ENCODE results near the gene PAGE2B.
"Not testable (repeated sequence)": the region's sequence is repeated elsewhere in the genome, so short reads cannot be mapped to it uniquely, and the experiment has no call there.

PAGE2B gene

GRCh38 chrX:55107911-55108310, 33.1 kb downstream of the PAGE2B start:
- WGBS (ENCODE audit: insufficient coverage, insufficient read length) = no CpG with 5 or more reads among the region's 2 CpGs
- H3K4me3 ChIP-seq (ENCODE audit: low read length) = no peak overlapping the region
- no peaks in the 10 kb centered on the region for H3K36me3 ChIP-seq (ENCODE audit: control insufficient read depth, insufficient read depth, low read length)
- DNase-seq (ENCODE audit: low read depth, low spot score) = no peak
- H3K9me3 ChIP-seq (ENCODE audit: control insufficient read depth, insufficient read depth, low read length) = no peaks in the 10 kb centered on the region
- no peak overlapping the region for H3K27ac ChIP-seq (ENCODE audit: low read length)
- no peaks in the 10 kb centered on the region for H3K27me3 ChIP-seq (ENCODE audit: control insufficient read depth, insufficient read depth, low read length)
- no peaks in the 10 kb centered on the region for H3K4me1 ChIP-seq (ENCODE audit: control insufficient read depth, insufficient read depth, low read length)

- Histone ChIP-seq H3K27ac (ENCODE audit: low read length) (no peak overlapping the region), H3K4me1 (ENCODE audit: control insufficient read depth, insufficient read depth, low read length) (no peaks in the 10 kb centered on the region), H3K36me3 (ENCODE audit: control insufficient read depth, insufficient read depth, low read length) (no peaks in the 10 kb centered on the region), H3K4me3 (ENCODE audit: low read length) (no peak overlapping the region), H3K27me3 (ENCODE audit: control insufficient read depth, insufficient read depth, low read length) (no peaks in the 10 kb centered on the region), H3K9me3 (ENCODE audit: control insufficient read depth, insufficient read depth, low read length) (no peaks in the 10 kb centered on the region)
- no peak for DNase-seq (ENCODE audit: low read depth, low spot score)
- no CpG with 5 or more reads among the region's 7 CpGs for WGBS (ENCODE audit: insufficient coverage, insufficient read length)
Measured at GRCh38 chrX:55109306-55109705, 34.5 kb downstream of the PAGE2B start.

GRCh38 chrX:55111578-55112254, 36.9 kb downstream of the PAGE2B start:
- WGBS (ENCODE audit: insufficient coverage, insufficient read length) = no CpG with 5 or more reads among the region's 8 CpGs
- Histone ChIP-seq H3K4me3 (ENCODE audit: low read length) (no peak overlapping the region), H3K9me3 (ENCODE audit: control insufficient read depth, insufficient read depth, low read length) (no peaks in the 10 kb centered on the region), H3K27ac (ENCODE audit: low read length) (no peak overlapping the region), H3K36me3 (ENCODE audit: control insufficient read depth, insufficient read depth, low read length) (no peaks in the 10 kb centered on the region), H3K27me3 (ENCODE audit: control insufficient read depth, insufficient read depth, low read length) (no peaks in the 10 kb centered on the region), H3K4me1 (ENCODE audit: control insufficient read depth, insufficient read depth, low read length) (no peaks in the 10 kb centered on the region)
- no peak for DNase-seq (ENCODE audit: low read depth, low spot score)

DNA sequence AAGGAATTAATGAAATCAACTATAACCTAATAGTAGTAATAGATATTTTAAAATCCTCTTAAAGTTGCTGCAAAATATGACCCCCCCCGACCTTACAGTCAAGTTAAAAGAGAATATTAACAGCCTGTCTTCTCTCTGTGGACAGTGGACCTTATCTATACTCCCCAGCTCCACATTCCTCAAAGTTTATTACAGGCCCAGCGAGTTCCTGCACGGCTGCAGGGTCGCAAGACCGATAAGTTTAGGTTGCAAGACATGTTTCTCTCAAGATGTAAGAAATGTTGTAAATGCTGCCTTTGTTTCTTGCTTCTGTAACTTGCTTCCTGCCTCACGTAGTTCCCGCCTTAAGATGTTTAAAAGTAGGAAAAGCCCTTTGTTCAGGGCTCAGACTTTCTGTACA, 41.8 kb downstream of the PAGE2B start:
- not testable (repeated sequence) for H3K4me3 ChIP-seq (ENCODE audit: low read length); H3K27me3 ChIP-seq (ENCODE audit: control insufficient read depth, insufficient read depth, low read length); DNase-seq (ENCODE audit: low read depth, low spot score); H3K4me1 ChIP-seq (ENCODE audit: control insufficient read depth, insufficient read depth, low read length); H3K27ac ChIP-seq (ENCODE audit: low read length); H3K36me3 ChIP-seq (ENCODE audit: control insufficient read depth, insufficient read depth, low read length); H3K9me3 ChIP-seq (ENCODE audit: control insufficient read depth, insufficient read depth, low read length)
- no CpG with 5 or more reads among the region's 7 CpGs for WGBS (ENCODE audit: insufficient coverage, insufficient read length)

GRCh38 chrX:55118574-55118973, 43.7 kb downstream of the PAGE2B start:
- no peak overlapping the region for H3K27ac ChIP-seq (ENCODE audit: low read length)
- no peaks in the 10 kb centered on the region for H3K4me1 ChIP-seq (ENCODE audit: control insufficient read depth, insufficient read depth, low read length)
- H3K27me3 ChIP-seq (ENCODE audit: control insufficient read depth, insufficient read depth, low read length) = no peaks in the 10 kb centered on the region
- H3K9me3 ChIP-seq (ENCODE audit: control insufficient read depth, insufficient read depth, low read length) = no peaks in the 10 kb centered on the region
- no CpG with 5 or more reads among the region's 3 CpGs for WGBS (ENCODE audit: insufficient coverage, insufficient read length)
- no peaks in the 10 kb centered on the region for H3K36me3 ChIP-seq (ENCODE audit: control insufficient read depth, insufficient read depth, low read length)
- H3K4me3 ChIP-seq (ENCODE audit: low read length) = no peak overlapping the region
- no peak for DNase-seq (ENCODE audit: low read depth, low spot score)

DNA sequence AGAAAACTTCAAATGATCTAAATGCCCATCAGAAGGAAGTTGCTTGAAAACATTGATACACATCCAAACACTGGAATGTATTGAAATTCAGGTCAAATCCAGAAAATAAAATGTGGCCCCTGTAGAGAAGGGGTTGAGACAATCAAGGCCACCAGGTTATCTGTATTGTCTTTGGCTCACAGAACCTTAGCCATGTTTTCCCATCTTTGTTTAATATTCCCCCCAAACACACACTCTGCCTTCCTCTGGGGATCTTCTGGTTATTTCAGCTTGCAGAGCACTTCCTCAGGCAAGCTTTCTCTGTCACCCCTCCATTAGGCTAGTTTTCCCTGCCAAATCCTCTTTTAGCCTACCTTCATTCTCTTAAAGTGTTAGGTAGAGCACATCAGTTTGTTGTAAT, 44.4 kb downstream of the PAGE2B start:
- DNase-seq (ENCODE audit: low read depth, low spot score) = no peak
- no peak overlapping the region for H3K4me3 ChIP-seq (ENCODE audit: low read length)
- no peak overlapping the region for H3K27ac ChIP-seq (ENCODE audit: low read length)
- no peaks in the 10 kb centered on the region for H3K36me3 ChIP-seq (ENCODE audit: control insufficient read depth, insufficient read depth, low read length)
- H3K27me3 ChIP-seq (ENCODE audit: control insufficient read depth, insufficient read depth, low read length) = no peaks in the 10 kb centered on the region
- H3K4me1 ChIP-seq (ENCODE audit: control insufficient read depth, insufficient read depth, low read length) = no peaks in the 10 kb centered on the region
- no peaks in the 10 kb centered on the region for H3K9me3 ChIP-seq (ENCODE audit: control insufficient read depth, insufficient read depth, low read length)

DNA sequence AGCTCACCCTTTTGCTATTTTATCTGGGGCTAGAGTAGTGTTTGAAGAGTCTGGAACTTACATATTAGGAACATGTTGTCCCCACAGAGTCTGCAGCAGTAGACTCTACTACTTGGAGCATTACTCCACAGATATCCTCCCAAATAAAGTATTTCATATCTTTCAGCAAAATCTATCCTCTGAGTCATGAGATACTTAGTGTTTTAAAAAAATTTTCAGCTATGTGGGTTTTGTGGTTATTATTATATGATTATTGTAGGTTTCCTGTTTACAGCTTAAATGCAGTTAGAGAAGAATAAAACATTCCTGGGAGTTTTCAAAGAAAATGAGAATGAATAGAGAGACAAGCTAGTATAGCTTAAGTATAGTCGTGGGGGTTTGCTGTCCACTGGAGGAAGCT, 44.9 kb downstream of the PAGE2B start:
- no peaks in the 10 kb centered on the region for H3K4me1 ChIP-seq (ENCODE audit: control insufficient read depth, insufficient read depth, low read length)
- no peak overlapping the region for H3K27ac ChIP-seq (ENCODE audit: low read length)
- WGBS (ENCODE audit: insufficient coverage, insufficient read length) = no CpG with 5 or more reads among the region's 1 CpG
- H3K27me3 ChIP-seq (ENCODE audit: control insufficient read depth, insufficient read depth, low read length) = no peaks in the 10 kb centered on the region
- no peak for DNase-seq (ENCODE audit: low read depth, low spot score)
- no peaks in the 10 kb centered on the region for H3K9me3 ChIP-seq (ENCODE audit: control insufficient read depth, insufficient read depth, low read length)
- H3K4me3 ChIP-seq (ENCODE audit: low read length) = no peak overlapping the region
- H3K36me3 ChIP-seq (ENCODE audit: control insufficient read depth, insufficient read depth, low read length) = no peaks in the 10 kb centered on the region

DNA sequence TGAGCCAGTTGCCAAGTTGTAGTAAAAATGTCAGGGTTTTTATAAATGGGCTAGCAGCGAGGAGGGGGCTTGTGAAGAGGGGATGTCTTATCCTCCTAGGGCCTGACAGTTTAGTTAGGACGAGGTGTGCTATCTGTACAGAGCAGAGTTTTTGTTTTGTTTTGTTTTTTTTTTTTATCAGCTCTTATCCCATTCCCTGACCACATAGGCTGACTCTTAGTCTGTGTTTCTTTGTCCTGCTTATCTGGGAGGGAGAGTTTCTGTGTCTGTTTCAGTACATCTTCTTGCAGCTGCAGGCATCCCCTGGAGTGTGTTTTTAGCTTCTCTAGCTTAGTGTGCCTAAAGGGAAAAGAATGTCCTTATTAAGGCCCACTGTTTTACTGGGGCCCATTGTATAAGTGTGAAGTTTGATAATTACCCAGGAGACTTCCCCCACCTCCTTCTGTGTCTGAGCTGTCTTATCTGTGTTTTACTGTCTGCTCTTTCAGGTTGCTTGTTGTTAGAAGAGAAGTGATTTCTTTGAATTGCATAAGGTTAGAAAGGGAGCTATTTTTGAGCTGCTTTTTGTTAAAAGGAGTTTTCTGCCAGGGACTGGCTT, 46.0 kb downstream of the PAGE2B start:
- H3K9me3 ChIP-seq (ENCODE audit: control insufficient read depth, insufficient read depth, low read length) = no peaks in the 10 kb centered on the region
- no peak overlapping the region for H3K27ac ChIP-seq (ENCODE audit: low read length)
- no peaks in the 10 kb centered on the region for H3K36me3 ChIP-seq (ENCODE audit: control insufficient read depth, insufficient read depth, low read length)
- no CpG with 5 or more reads among the region's 2 CpGs for whole genome bisulfite sequencing (ENCODE audit: insufficient coverage, insufficient read length)
- no peaks in the 10 kb centered on the region for H3K27me3 ChIP-seq (ENCODE audit: control insufficient read depth, insufficient read depth, low read length)
- no peaks in the 10 kb centered on the region for H3K4me1 ChIP-seq (ENCODE audit: control insufficient read depth, insufficient read depth, low read length)
- no peak for DNase-seq (ENCODE audit: low read depth, low spot score)
- no peak overlapping the region for H3K4me3 ChIP-seq (ENCODE audit: low read length)

DNA sequence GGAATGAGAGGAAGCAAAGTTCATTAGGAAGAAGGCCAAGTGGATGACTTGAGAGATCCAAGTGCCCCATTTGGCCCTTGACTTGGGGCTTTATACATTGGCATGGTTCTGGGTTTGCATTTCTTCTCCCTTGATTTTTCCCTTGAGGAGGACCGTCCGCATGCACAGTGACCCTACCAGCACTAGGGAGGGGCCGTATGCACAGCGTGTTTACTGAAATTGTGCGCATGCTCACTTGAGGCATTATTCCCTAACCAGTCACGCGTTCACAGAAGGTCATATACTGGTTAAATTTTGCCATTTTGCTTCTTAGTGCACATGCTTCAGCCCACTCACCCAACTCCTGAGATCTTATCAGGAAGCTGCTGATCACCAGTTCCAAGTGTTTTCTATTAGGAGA, 49.1 kb downstream of the PAGE2B start:
- H3K27me3 ChIP-seq (ENCODE audit: control insufficient read depth, insufficient read depth, low read length) = no peaks in the 10 kb centered on the region
- WGBS (ENCODE audit: insufficient coverage, insufficient read length) = no CpG with 5 or more reads among the region's 7 CpGs
- no peaks in the 10 kb centered on the region for H3K36me3 ChIP-seq (ENCODE audit: control insufficient read depth, insufficient read depth, low read length)
- H3K4me1 ChIP-seq (ENCODE audit: control insufficient read depth, insufficient read depth, low read length) = no peaks in the 10 kb centered on the region
- H3K27ac ChIP-seq (ENCODE audit: low read length) = no peak overlapping the region
- H3K4me3 ChIP-seq (ENCODE audit: low read length) = no peak overlapping the region
- H3K9me3 ChIP-seq (ENCODE audit: control insufficient read depth, insufficient read depth, low read length) = no peaks in the 10 kb centered on the region
- no peak for DNase-seq (ENCODE audit: low read depth, low spot score)

DNA sequence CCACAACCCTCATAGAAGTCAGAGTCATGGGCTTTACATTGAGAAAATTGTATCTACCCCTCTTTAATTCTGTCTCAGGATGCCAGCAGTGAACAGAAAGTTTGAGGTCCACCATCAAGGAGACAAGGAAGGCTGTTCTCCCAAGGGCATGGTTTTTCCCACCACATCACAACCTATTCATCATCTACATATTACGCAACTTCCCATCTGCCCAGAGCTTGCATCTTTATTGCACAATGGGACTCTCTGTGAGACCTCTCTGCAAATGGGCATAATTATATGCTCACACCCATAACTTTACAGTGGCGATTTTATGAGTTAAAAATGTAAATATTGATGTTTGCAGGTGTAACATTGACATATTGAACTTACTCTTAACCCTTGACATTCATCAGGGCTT, 52.9 kb downstream of the PAGE2B start:
- H3K27me3 ChIP-seq (ENCODE audit: control insufficient read depth, insufficient read depth, low read length) = no peaks in the 10 kb centered on the region
- DNase-seq (ENCODE audit: low read depth, low spot score) = no peak
- H3K9me3 ChIP-seq (ENCODE audit: control insufficient read depth, insufficient read depth, low read length) = no peaks in the 10 kb centered on the region
- no CpG with 5 or more reads among the region's 2 CpGs for WGBS (ENCODE audit: insufficient coverage, insufficient read length)
- H3K4me1 ChIP-seq (ENCODE audit: control insufficient read depth, insufficient read depth, low read length) = no peaks in the 10 kb centered on the region
- H3K36me3 ChIP-seq (ENCODE audit: control insufficient read depth, insufficient read depth, low read length) = no peaks in the 10 kb centered on the region
- no peak overlapping the region for H3K27ac ChIP-seq (ENCODE audit: low read length)
- no peak overlapping the region for H3K4me3 ChIP-seq (ENCODE audit: low read length)
